GM12878 (cell line): Measurements from ENCODE around the gene ZSCAN23. TPM values are rescaled to one million over a fixed set of nuclear protein-coding genes. Genes with fewer than 3 reads are reported as not detected.

Experiments
- BCL11A ChIP-seq: IDR thresholded peaks from 2 replicates; pipeline ENCODE4 v1.6.1; 2011; ENCODE audit warnings: low read depth, low read length
- BCLAF1 ChIP-seq: fragments of 450-650 bp; IDR thresholded peaks from 2 replicates; pipeline ENCODE4 v1.6.1; 2017; ENCODE audit warnings: antibody characterized with exemption, mild to moderate bottlenecking, moderate library complexity
- BHLHE40 ChIP-seq, 2 experiments: fragments of 450-650 bp in 1 of 2; IDR thresholded peaks; 2 replicates each; pipeline ENCODE4 v1.6.1; 2011 to 2017; ENCODE audit warnings: low read depth in 2 of 2, borderline replicate concordance in 1 of 2, improper control_type of control experiment in 1 of 2, low read length in 1 of 2, mild to moderate bottlenecking in 1 of 2
- CHD2 ChIP-seq: IDR thresholded peaks from 2 replicates; pipeline ENCODE4 v1.6.1; 2011; ENCODE audit warnings: low read depth, low read length, improper control_type of control experiment, borderline replicate concordance
- ETV6 ChIP-seq, 2 experiments: fragments of 450-650 bp in 1 of 2; IDR thresholded peaks in 1 of 2; conservative IDR thresholded peaks in 1 of 2; 2 replicates each; pipeline ENCODE4 v1.6.1; 2014; ENCODE audit warnings: antibody characterized with exemption in 1 of 2, borderline replicate concordance in 1 of 2, low read depth in 1 of 2, mild to moderate bottlenecking in 1 of 2, moderate library complexity in 1 of 2
- FOXM1 ChIP-seq: IDR thresholded peaks from 2 replicates; pipeline ENCODE4 v1.6.1; 2012; ENCODE audit warnings: low read depth, mild to moderate bottlenecking, inconsistent platforms, low read length, moderate library complexity
- HCFC1 ChIP-seq: fragments of 150-350 bp; IDR thresholded peaks from 2 replicates; pipeline ENCODE4 v1.6.1; 2014; ENCODE audit warnings: low read length
- HSF1 ChIP-seq: fragments of 150-350 bp; IDR thresholded peaks from 2 replicates; pipeline ENCODE4 v1.6.1; 2014; ENCODE audit warnings: mild to moderate bottlenecking, low read depth, low read length
- IKZF1 ChIP-seq: fragments of 450-650 bp; conservative IDR thresholded peaks from 2 replicates; pipeline ENCODE4 v1.6.1; 2017; ENCODE audit warnings: antibody characterized with exemption, mild to moderate bottlenecking
- KAT2A ChIP-seq: conservative IDR thresholded peaks from 2 replicates; pipeline ENCODE4 v1.6.1; 2011; ENCODE audit warnings: low read depth, low read length; ENCODE audit not compliant: control insufficient read depth
- KLF5 ChIP-seq: fragments of 450-650 bp; IDR thresholded peaks from 2 replicates; pipeline ENCODE4 v1.6.1; 2014; ENCODE audit warnings: mild to moderate bottlenecking; ENCODE audit not compliant: partially characterized antibody
- MEF2B ChIP-seq: fragments of 450-650 bp; IDR thresholded peaks from 2 replicates; pipeline ENCODE4 v1.6.1; 2018; ENCODE audit warnings: mild to moderate bottlenecking, moderate library complexity; ENCODE audit not compliant: partially characterized antibody, poor library complexity, severe bottlenecking
- MXI1 ChIP-seq: fragments of 150-350 bp; IDR thresholded peaks from 2 replicates; pipeline ENCODE4 v1.6.1; 2011; ENCODE audit warnings: low read depth, mild to moderate bottlenecking, inconsistent platforms, low read length, improper control_type of control experiment
- NBN ChIP-seq: fragments of 450-650 bp; IDR thresholded peaks from 2 replicates; pipeline ENCODE4 v1.6.1; 2016
- NFIC ChIP-seq: IDR thresholded peaks from 2 replicates; pipeline ENCODE4 v1.6.1; 2012; ENCODE audit warnings: low read depth, mild to moderate bottlenecking, inconsistent platforms, low read length, moderate library complexity
- NR2C1 ChIP-seq: fragments of 450-650 bp; IDR thresholded peaks from 2 replicates; pipeline ENCODE4 v1.6.1; 2017; ENCODE audit warnings: antibody characterized with exemption, mild to moderate bottlenecking, moderate library complexity
- NR2C2 ChIP-seq: IDR thresholded peaks from 2 replicates; pipeline ENCODE4 v1.6.1; 2011; ENCODE audit warnings: borderline replicate concordance, low read depth; ENCODE audit not compliant: control insufficient read depth, insufficient read length
- POU2F2 ChIP-seq: IDR thresholded peaks from 3 replicates; pipeline ENCODE4 v1.6.1; 2011; ENCODE audit warnings: low read depth, mild to moderate bottlenecking, low read length, borderline replicate concordance
- SIX5 ChIP-seq: IDR thresholded peaks from 2 replicates; pipeline ENCODE4 v1.6.1; 2011; ENCODE audit warnings: mild to moderate bottlenecking, low read depth, low read length, moderate library complexity; ENCODE audit not compliant: severe bottlenecking
- SMAD5 ChIP-seq: IDR thresholded peaks from 2 replicates; pipeline ENCODE4 v1.6.1; 2016; ENCODE audit warnings: antibody characterized with exemption, low read depth
- TBL1XR1 ChIP-seq: IDR thresholded peaks from 2 replicates; pipeline ENCODE4 v1.6.1; 2012; ENCODE audit warnings: low read depth, low read length, improper control_type of control experiment
- ZBTB11 ChIP-seq: fragments of 450-650 bp; formaldehyde crosslinking; IDR thresholded peaks from 2 replicates; pipeline ENCODE4 v1.5.0; 2022; ENCODE audit warnings: mild to moderate bottlenecking, missing genetic modification characterization
- polyA plus RNA-seq, 11 experiments: library from polyadenylated mRNA; depleted of rRNA in 4 of 11; unstranded in 6 of 11; stranded (reverse) in 5 of 11; fragments of >200 nt; fragmentation: Nextera tagmentation in 4 of 11; fragmentation: Illumina TruSeq in 1 of 11; extraction: Ambion mirVana in 4 of 11; extraction: Trizol in 1 of 11; gene quantifications; 1 replicate in 1 of 11; 2 replicates in 10 of 11; pipeline versions ENCODE4 v1.2.1 to v1.2.3, GENCODE V29; 2011 to 2016; ENCODE audit warnings: inconsistent platforms in 2 of 11, missing spikeins in 2 of 11, low read depth in 1 of 11
- total RNA-seq, 4 experiments: library from RNA; depleted of rRNA in 3 of 4; stranded (reverse); fragments of >200 nt in 3 of 4; fragmentation: Illumina TruSeq in 1 of 4; extraction: Trizol in 1 of 4; gene quantifications; 2 replicates each; pipeline versions ENCODE4 v1.2.1 to v1.2.3, GENCODE V29; 2013 to 2021

ZSCAN23 gene
- total and polyA plus RNA-seq, 10 of the 15 experiments (the other 5 are each of a cell fraction or from before 2014, with no cell fraction given): 0.04 to 2.3 (median 0.84) TPM

GRCh38 chr6:28399350-28400121, 43.8 kb downstream of the ZSCAN23 start, which contains the start of gene ZSCAN12 (continued):
- peak; percentile 89 for TF ChIP-seq ZBTB11
- 0 out of 2 replicates have a peak, but pooled peaks have one; percentile 58 for TF ChIP-seq HSF1
- TF ChIP-seq CHD2: peak; percentile 23; the same call in 1 of the 2 replicates
- peak; percentile 82 for TF ChIP-seq MXI1
- TF ChIP-seq MEF2B: peak; percentile 64
- no peak for TF ChIP-seq NBN
- no peak for TF ChIP-seq KAT2A
- 0 out of 2 replicates have a peak, but pooled peaks have one; percentile 40 for TF ChIP-seq NFIC
- peak; percentile 87 for TF ChIP-seq HCFC1
- peak; percentile 90 for TF ChIP-seq NR2C1
- TF ChIP-seq TBL1XR1: peak; percentile 49; the same call in 1 of the 2 replicates
- TF ChIP-seq POU2F2: peak; percentile 70; the same call in 1 of the 3 replicates
- TF ChIP-seq SIX5: peak; percentile 66
- TF ChIP-seq KLF5: peak; percentile 22
- TF ChIP-seq BHLHE40 (IDR thresholded peaks at IDR 0.05; ENCODE audit: borderline replicate concordance in 1 of 2, low read depth in 2 of 2, low read length in 1 of 2): peak; percentile 82 to 83
- peak; percentile 93 for TF ChIP-seq IKZF1
- no peak; the same call in 1 of the 2 replicates for TF ChIP-seq FOXM1
- peak; percentile 63; the same call in 1 of the 2 replicates for TF ChIP-seq SMAD5
- no peak for TF ChIP-seq BCL11A
- TF ChIP-seq BCLAF1: no peak
- TF ChIP-seq ETV6 (conservative IDR thresholded peaks at IDR 0.05 in 1 of 2, IDR thresholded peaks at IDR 0.05 in 1 of 2; ENCODE audit: borderline replicate concordance in 1 of 2, low read depth in 1 of 2): peak in 1 of 2 experiments; percentile 85; a peak in 2 of 4 replicates
- no peak for TF ChIP-seq NR2C2
